ENCODE results near the gene F8A3. TPM values are rescaled to one million over a fixed set of nuclear protein-coding genes. Genes with fewer than 3 reads are reported as not detected.

F8A3 gene
- total and polyA plus RNA-seq, 2 donors (not counting 1 experiment from before 2014, with no cell fraction given) = 1.2 to 14.8 TPM

DNA sequence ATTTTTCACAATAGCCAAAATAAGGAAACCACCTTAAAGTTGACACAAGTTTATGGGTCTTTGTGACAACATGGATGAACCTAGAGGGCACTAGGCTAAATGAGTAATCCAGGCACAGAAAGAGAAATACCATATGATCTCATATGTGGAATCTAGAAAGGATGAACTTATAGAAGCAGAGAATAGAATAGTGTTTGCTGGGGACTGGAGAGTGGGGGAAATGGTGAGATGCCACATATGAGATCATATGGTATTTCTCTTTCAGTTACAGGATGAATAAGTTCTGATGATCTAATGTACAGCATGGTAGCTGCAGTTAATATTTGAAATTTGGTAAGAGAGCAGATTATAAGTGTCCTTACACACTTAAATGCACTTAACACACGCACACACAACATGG, 40.7 kb downstream of the F8A3 start:
- Histone ChIP-seq H3K27me3 (replicated peaks in 1 of 4; ENCODE audit: control extremely low read depth in 1 of 4, control insufficient read depth in 3 of 4, insufficient read depth in 4 of 4, low read length in 3 of 4) (no peaks in the 10 kb centered on the region), H3K9me3 (ENCODE audit: control extremely low read depth in 1 of 3, control insufficient read depth in 2 of 3, insufficient read depth in 1 of 3, low read length in 2 of 3) (no peaks in the 10 kb centered on the region), H4K20me1 (ENCODE audit: control insufficient read depth, insufficient read depth, low read length, poor library complexity, severe bottlenecking) (no peaks in the 10 kb centered on the region), H3K4me2 (replicated peaks; ENCODE audit: low read depth, low read length, poor library complexity, severe bottlenecking) (no peak overlapping the region), H3K27ac (ENCODE audit: low read length in 2 of 2) (no peak overlapping the region), H3K4me1 (ENCODE audit: control insufficient read depth in 2 of 2, insufficient read depth in 2 of 2, low read length in 2 of 2) (no peaks in the 10 kb centered on the region), H3K9ac (ENCODE audit: low read length) (no peak overlapping the region), H3K36me3 (replicated peaks in 1 of 2; ENCODE audit: control extremely low read depth in 1 of 2, control insufficient read depth in 1 of 2, extremely low read depth in 1 of 2, insufficient read depth in 2 of 2, low read length in 1 of 2) (no peaks in the 10 kb centered on the region), H3K79me2 (ENCODE audit: control insufficient read depth, insufficient read depth, low read length) (no peaks in the 10 kb centered on the region), H2AFZ (ENCODE audit: insufficient read depth, low read depth, low read length, poor library complexity, severe bottlenecking) (no peak overlapping the region), H3K4me3 (ENCODE audit: control extremely low read depth in 1 of 5, extremely low read depth in 1 of 5, insufficient read depth in 1 of 5, low read depth in 2 of 5, low read length in 4 of 5) (no peak overlapping the region)
- Mint-ChIP-seq H3K9me3 (ENCODE audit: insufficient read depth) (no peaks in the 10 kb centered on the region), H3K27ac (no peak overlapping the region), H3K4me1 (no peaks in the 10 kb centered on the region), H3K4me3 (no peak overlapping the region), H3K27me3 (no peaks in the 10 kb centered on the region)
- DNase-seq (no peak), ATAC-seq (ENCODE audit: low read depth) (no peak)
- ChIA-PET POLR2A (no interaction called here), CTCF (no interaction called here)
- no CpG with 5 or more reads among the region's 1 CpG for WGBS (ENCODE audit: insufficient coverage)
- TF ChIP-seq EZH2 (IDR thresholded peaks at IDR 0.05; ENCODE audit: borderline replicate concordance, insufficient read depth, low read depth, low read length, poor library complexity, severe bottlenecking) = no peak
- TF ChIP-seq, protein P1, sequence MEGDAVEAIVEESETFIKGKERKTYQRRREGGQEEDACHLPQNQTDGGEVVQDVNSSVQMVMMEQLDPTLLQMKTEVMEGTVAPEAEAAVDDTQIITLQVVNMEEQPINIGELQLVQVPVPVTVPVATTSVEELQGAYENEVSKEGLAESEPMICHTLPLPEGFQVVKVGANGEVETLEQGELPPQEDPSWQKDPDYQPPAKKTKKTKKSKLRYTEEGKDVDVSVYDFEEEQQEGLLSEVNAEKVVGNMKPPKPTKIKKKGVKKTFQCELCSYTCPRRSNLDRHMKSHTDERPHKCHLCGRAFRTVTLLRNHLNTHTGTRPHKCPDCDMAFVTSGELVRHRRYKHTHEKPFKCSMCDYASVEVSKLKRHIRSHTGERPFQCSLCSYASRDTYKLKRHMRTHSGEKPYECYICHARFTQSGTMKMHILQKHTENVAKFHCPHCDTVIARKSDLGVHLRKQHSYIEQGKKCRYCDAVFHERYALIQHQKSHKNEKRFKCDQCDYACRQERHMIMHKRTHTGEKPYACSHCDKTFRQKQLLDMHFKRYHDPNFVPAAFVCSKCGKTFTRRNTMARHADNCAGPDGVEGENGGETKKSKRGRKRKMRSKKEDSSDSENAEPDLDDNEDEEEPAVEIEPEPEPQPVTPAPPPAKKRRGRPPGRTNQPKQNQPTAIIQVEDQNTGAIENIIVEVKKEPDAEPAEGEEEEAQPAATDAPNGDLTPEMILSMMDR (IDR thresholded peaks at IDR 0.05) = no peak
- intact Hi-C loops (cut with micrococcal nuclease) = no loop called here

Small RNA genes within 50 kb of the gene (small RNA-seq; reads per million reads assigned to genes)
- gene MIR1184-3 (ENCODE audit: insufficient read length, low read depth, low replicate concordance) = not detected

Other genes starting within 250 kb of the F8A3 start
- 29.7 and 30.0 TPM in 2 replicates for gene VBP1, start 242.2 kb downstream of the F8A3 start, total RNA-seq
- gene VBP1, start 242.2 kb downstream of the F8A3 start, polyA plus RNA-seq = 6.5 and 9.6 TPM in 2 replicates
- 7.8 and 8.8 TPM in 2 replicates for gene RAB39B, start 194.1 kb downstream of the F8A3 start, total RNA-seq
- 2.0 and 2.4 TPM in 2 replicates for gene RAB39B, start 194.1 kb downstream of the F8A3 start, polyA plus RNA-seq
- gene CLIC2, start 124.0 kb downstream of the F8A3 start, total RNA-seq = 0.10 and 0.15 TPM in 2 replicates
- gene CLIC2, start 124.0 kb downstream of the F8A3 start, polyA plus RNA-seq = 0.13 and 0.16 TPM in 2 replicates
- gene F8A2, start 76.5 kb downstream of the F8A3 start, total RNA-seq = not detected in 2 replicates
- gene F8A2, start 76.5 kb downstream of the F8A3 start, polyA plus RNA-seq = not detected in 2 replicates
- 0.51 and 0.52 TPM in 2 replicates for gene SPRY3, start 154.0 kb upstream of the F8A3 start, total RNA-seq
- 0.23 and 0.25 TPM in 2 replicates for gene SPRY3, start 154.0 kb upstream of the F8A3 start, polyA plus RNA-seq
- 26.9 and 27.9 TPM in 2 replicates for gene TMLHE, start 154.3 kb upstream of the F8A3 start, total RNA-seq
- 13.6 and 14.9 TPM in 2 replicates for gene TMLHE, start 154.3 kb upstream of the F8A3 start, polyA plus RNA-seq

All from B cell (primary cell).